OCI-LY3 (cell line): Measurements from ENCODE around the gene FNBP1.

ENCODE experiments used
- EZH2phosphoT487 ChIP-seq: fragments of 200-600 bp; shearing (Covaris generic); IDR thresholded peaks from 2 replicates; pipeline ENCODE4 v1.6.1; 2018; ENCODE audit warnings: antibody characterized with exemption, mixed run types, low read depth
- TF ChIP-seq, protein P1 (sequence below): fragments of 200-600, 300-600 bp; sonication (generic); IDR thresholded peaks from 2 replicates; pipeline ENCODE4 v1.5.1; 2014; ENCODE audit warnings: antibody characterized with exemption, low read length, low read depth

DNA sequence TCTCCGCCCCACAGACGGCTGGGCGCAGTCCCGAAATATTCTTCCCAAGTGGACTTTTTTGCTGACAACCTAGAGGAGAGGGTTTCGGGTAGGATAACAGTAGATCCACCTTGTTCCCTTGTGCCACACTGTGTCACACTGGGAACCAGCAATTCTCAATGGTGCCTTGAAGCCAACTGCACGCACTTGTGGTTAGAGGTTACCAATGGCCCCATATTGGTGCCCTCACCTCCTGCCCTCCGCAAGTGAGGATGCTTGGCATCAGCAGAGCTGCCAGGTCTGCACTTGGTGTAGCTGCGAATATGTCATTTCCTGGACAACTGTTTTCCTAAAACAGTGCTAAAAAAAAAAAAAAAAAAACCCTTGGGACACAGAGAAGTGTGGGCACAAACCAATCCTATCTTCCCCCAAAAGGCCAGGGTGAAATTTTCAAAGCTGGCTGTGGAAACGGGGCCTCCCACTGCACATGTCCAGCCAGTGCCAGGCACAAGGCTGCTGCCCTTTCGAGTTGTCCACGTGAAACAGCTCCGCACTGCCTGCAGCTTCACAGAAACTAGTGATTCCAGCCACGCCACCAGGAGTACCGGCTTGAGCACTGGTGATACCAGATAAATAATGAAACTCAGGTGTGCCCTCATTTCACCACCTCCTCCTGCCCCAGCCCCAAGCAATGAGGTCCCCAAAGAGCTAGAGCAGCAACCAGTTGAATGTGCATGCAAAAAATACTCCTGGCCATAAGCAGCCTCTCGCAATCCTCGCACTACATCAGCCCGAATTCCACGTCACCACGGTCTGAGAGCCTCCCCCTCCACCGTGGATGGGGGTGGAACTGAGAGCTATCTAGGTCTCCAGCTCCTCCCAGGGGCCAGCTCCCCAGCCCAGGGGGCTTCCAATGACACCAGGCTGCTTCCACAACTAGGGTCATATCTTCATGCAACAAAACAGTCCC, 156.5 kb downstream of the FNBP1 start:
- TF ChIP-seq EZH2phosphoT487, result no peak
- TF ChIP-seq, protein P1, sequence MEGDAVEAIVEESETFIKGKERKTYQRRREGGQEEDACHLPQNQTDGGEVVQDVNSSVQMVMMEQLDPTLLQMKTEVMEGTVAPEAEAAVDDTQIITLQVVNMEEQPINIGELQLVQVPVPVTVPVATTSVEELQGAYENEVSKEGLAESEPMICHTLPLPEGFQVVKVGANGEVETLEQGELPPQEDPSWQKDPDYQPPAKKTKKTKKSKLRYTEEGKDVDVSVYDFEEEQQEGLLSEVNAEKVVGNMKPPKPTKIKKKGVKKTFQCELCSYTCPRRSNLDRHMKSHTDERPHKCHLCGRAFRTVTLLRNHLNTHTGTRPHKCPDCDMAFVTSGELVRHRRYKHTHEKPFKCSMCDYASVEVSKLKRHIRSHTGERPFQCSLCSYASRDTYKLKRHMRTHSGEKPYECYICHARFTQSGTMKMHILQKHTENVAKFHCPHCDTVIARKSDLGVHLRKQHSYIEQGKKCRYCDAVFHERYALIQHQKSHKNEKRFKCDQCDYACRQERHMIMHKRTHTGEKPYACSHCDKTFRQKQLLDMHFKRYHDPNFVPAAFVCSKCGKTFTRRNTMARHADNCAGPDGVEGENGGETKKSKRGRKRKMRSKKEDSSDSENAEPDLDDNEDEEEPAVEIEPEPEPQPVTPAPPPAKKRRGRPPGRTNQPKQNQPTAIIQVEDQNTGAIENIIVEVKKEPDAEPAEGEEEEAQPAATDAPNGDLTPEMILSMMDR, result no peak
